ENCODE measurements around the gene CHRDL1. TPM values are rescaled to one million over a fixed set of nuclear protein-coding genes. Genes with fewer than 3 reads are reported as not detected.
"Not testable (repeated sequence)": the region's sequence is repeated elsewhere in the genome, so short reads cannot be mapped to it uniquely, and the experiment has no call there.

The CHRDL1 gene
- total RNA-seq, 1 donor from 2014 or later, result 4.4 TPM

GRCh38 chrX:110671068-110671803 is 124.4 kb downstream of the CHRDL1 start:
- ATAC-seq (no peak), DNase-seq (no peak)
- intact Hi-C loops (cut with micrococcal nuclease), result no loop called here

DNA sequence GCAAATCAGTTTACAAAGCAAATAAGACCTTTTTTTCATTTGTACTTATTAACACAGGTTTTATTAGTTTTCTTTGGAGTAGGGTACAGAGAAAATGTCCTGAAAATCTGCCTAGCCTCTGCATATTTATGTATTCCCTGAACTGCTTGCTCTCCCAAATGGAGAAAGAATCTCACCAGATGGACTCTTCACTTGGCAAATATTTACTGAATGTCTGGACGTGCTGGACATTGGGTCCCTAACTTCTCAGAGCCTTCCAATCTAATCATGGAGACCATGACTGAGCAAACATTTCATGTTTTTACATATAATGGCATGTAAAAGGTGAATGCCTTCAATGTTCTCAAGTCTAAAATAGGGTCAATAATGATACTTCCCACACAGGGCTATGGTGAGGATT is 126.0 kb downstream of the CHRDL1 start:
- intact Hi-C loops (cut with micrococcal nuclease), result no loop called here
- DNase-seq, result no peak
- ATAC-seq, result no peak

GRCh38 chrX:110667706-110668105 is 127.9 kb downstream of the CHRDL1 start:
- ATAC-seq (no peak), DNase-seq (no peak)
- intact Hi-C loops (cut with micrococcal nuclease), result no loop called here

- ATAC-seq (peak; percentile 73), DNase-seq (no peak)
- intact Hi-C loops (cut with micrococcal nuclease), result no loop called here
Measured at GRCh38 chrX:110665223-110666002, 130.2 kb downstream of the CHRDL1 start.

GRCh38 chrX:110657073-110657472 is 138.5 kb downstream of the CHRDL1 start:
- no peak for DNase-seq
- intact Hi-C loops (cut with micrococcal nuclease), result no loop called here
- ATAC-seq, result no peak

DNA sequence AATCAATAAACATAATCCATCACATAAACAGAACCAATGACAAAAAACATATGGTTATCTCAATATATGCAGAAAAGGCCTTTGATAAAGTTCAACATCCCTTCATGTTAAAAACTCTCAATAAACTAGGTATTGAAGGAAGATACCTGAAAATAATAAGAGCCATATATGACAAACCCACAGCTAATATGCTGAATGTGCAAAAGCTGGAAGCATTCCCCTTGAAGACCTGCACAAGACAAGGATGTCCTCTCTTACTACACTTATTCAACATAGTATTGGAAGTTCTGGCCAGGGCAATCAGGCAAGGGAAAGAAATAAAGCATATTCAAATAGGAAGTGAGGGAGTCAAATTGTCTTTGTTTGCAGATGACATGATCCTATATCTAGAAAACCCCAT is 141.3 kb downstream of the CHRDL1 start:
- intact Hi-C loops (cut with micrococcal nuclease); ATAC-seq; DNase-seq: not testable (repeated sequence)

DNA sequence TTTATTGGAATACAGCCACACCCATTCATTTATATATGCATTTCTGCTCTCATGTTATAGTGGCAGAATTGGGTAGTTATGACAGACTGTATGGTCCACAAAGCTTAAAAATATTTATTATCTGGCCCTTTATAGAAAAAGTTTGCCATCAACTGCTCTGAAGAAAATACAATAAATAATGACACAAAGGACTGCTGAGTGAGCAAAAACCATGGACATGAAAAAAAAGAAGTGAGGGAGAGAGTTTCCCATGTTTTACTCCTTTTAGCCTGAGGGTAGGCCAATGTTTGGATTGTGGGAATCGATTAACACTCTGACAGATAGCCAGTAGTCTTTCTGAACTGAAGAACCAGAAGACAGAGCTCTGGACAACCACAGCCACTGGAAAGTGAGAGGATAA is 149.2 kb downstream of the CHRDL1 start:
- intact Hi-C loops (cut with micrococcal nuclease), result no loop called here
- ATAC-seq (no peak), DNase-seq (no peak)

Measured in left ventricle myocardium superior (tissue), 1 donor.